B cell (primary cell): ENCODE measurements around the gene CCDC7. TPM values are rescaled to one million over a fixed set of nuclear protein-coding genes. Genes with fewer than 3 reads are reported as not detected.
"Not testable (repeated sequence)": the region's sequence is repeated elsewhere in the genome, so short reads cannot be mapped to it uniquely, and the experiment has no call there.

Experiments used
- ATAC-seq: fragments of 200-7000 bp; cut with Tn5 transposase; one replicate; pipeline ENCODE4 v1.10.0; 2021; ENCODE audit warnings: low read depth, mild to moderate bottlenecking, moderate number of reproducible peaks, moderate library complexity
- CTCF ChIA-PET: fragments of 350-600 bp; sonication (Branson Sonifier 250); formaldehyde crosslinking; loops from one replicate; lab custom pipeline; 2021; ENCODE audit warnings: antibody characterized with exemption, inconsistent platforms; lab: Charles Lee
- POLR2A ChIA-PET: fragments of 350-600 bp; sonication (Branson Sonifier 250); formaldehyde crosslinking; loops from one replicate; lab custom pipeline; 2021; ENCODE audit warnings: antibody characterized with exemption; lab: Charles Lee
- DNase-seq: peaks from one replicate; pipeline ENCODE4 v3.0.0; 2013
- H2AFZ ChIP-seq: 2 replicates; pipeline ENCODE4 v1.6.1; 2012; ENCODE audit warnings: mild to moderate bottlenecking, low read depth, low read length; ENCODE audit not compliant: insufficient read depth, poor library complexity, severe bottlenecking
- H3K27ac ChIP-seq, 2 donors: 1 replicate in 1 of 2; 2 replicates in 1 of 2; pipeline ENCODE4 v1.5.1; 2012 to 2013; ENCODE audit warnings: low read length in 2 of 2, mild to moderate bottlenecking in 2 of 2, moderate library complexity in 1 of 2
- H3K27me3 ChIP-seq, 4 experiments: fragments of 200-600 bp in 1 of 4; sonication (generic) in 1 of 4; replicated peaks in 1 of 4; 1 replicate in 2 of 4; 2 replicates in 2 of 4; pipeline versions ENCODE4 v1.6.1 to v1.7.0; 2013 to 2016; ENCODE audit warnings: low read length in 3 of 4, mild to moderate bottlenecking in 2 of 4, mixed read lengths in 1 of 4, moderate library complexity in 1 of 4; ENCODE audit not compliant: insufficient read depth in 4 of 4, control insufficient read depth in 3 of 4; ENCODE audit errors: control extremely low read depth in 1 of 4
- H3K36me3 ChIP-seq, 2 experiments: replicated peaks in 1 of 2; 1 replicate in 1 of 2; 2 replicates in 1 of 2; pipeline versions ENCODE4 v1.6.1 to v1.7.1; 2013; ENCODE audit warnings: low read length in 1 of 2; ENCODE audit not compliant: insufficient read depth in 2 of 2, control insufficient read depth in 1 of 2; ENCODE audit errors: control extremely low read depth in 1 of 2, extremely low read depth in 1 of 2
- H3K4me1 ChIP-seq, 2 donors: fragments of 200-600 bp in 1 of 2; sonication (generic) in 1 of 2; 1 replicate in 1 of 2; 2 replicates in 1 of 2; pipeline versions ENCODE4 v1.5.1 to v1.6.1; 2013 to 2017; ENCODE audit warnings: low read length in 2 of 2; ENCODE audit not compliant: control insufficient read depth in 2 of 2, insufficient read depth in 2 of 2
- H3K4me2 ChIP-seq: replicated peaks from 2 replicates; pipeline ENCODE3; 2012; ENCODE audit warnings: mild to moderate bottlenecking, low read depth, low read length; ENCODE audit not compliant: poor library complexity, severe bottlenecking
- H3K4me3 ChIP-seq, 5 experiments: fragments of 200-600 bp in 1 of 5; sonication (generic) in 1 of 5; 1 replicate in 3 of 5; 2 replicates in 2 of 5; pipeline versions ENCODE4 v1.5.1 to v1.7.0; 2011 to 2016; ENCODE audit warnings: low read length in 4 of 5, mild to moderate bottlenecking in 4 of 5, low read depth in 2 of 5, control low read depth in 1 of 5, moderate library complexity in 1 of 5; ENCODE audit not compliant: insufficient read depth in 1 of 5; ENCODE audit errors: control extremely low read depth in 1 of 5, extremely low read depth in 1 of 5
- H3K79me2 ChIP-seq: fragments of 200-600 bp; sonication (generic); one replicate; pipeline ENCODE4 v1.6.0; 2016; ENCODE audit warnings: low read length; ENCODE audit not compliant: control insufficient read depth, insufficient read depth
- H3K9ac ChIP-seq: fragments of 200-600 bp; sonication (generic); 2 replicates; pipeline ENCODE4 v1.6.1; 2017; ENCODE audit warnings: mild to moderate bottlenecking, low read length, moderate library complexity
- H3K9me3 ChIP-seq, 3 donors: one replicate each; pipeline versions ENCODE4 v1.6.1 to v1.7.1; 2013; ENCODE audit warnings: low read length in 2 of 3; ENCODE audit not compliant: control insufficient read depth in 2 of 3, insufficient read depth in 1 of 3; ENCODE audit errors: control extremely low read depth in 1 of 3
- H4K20me1 ChIP-seq: 2 replicates; pipeline ENCODE4 v1.6.0; 2012; ENCODE audit warnings: mild to moderate bottlenecking, low read length; ENCODE audit not compliant: insufficient read depth, control insufficient read depth, poor library complexity, severe bottlenecking
- H3K27ac Mint-ChIP-seq: one replicate; pipeline ENCODE4 v1.8.0; 2021; ENCODE audit warnings: mixed read lengths
- H3K27me3 Mint-ChIP-seq: one replicate; pipeline ENCODE4 v1.8.0; 2021; ENCODE audit warnings: mixed read lengths
- H3K4me1 Mint-ChIP-seq: one replicate; pipeline ENCODE4 v1.8.0; 2021; ENCODE audit warnings: mixed read lengths
- H3K4me3 Mint-ChIP-seq: one replicate; pipeline ENCODE4 v1.8.0; 2021; ENCODE audit warnings: mixed read lengths
- H3K9me3 Mint-ChIP-seq: one replicate; pipeline ENCODE4 v1.8.0; 2022; ENCODE audit warnings: mixed read lengths; ENCODE audit not compliant: insufficient read depth
- EZH2 ChIP-seq: IDR thresholded peaks from 2 replicates; pipeline ENCODE4 v1.6.1; 2012; ENCODE audit warnings: borderline replicate concordance, low read depth, mild to moderate bottlenecking, moderate library complexity, low read length; ENCODE audit not compliant: insufficient read depth, poor library complexity, severe bottlenecking
- WGBS: methylation state at CpG from one replicate; pipeline ENCODE4 v1.1.5; 2013; ENCODE audit warnings: missing lambda C conversion rate; ENCODE audit not compliant: insufficient coverage; 5-methylcytosine and 5-hydroxymethylcytosine counted together
- intact Hi-C: fragments of 100-400 bp; cut with micrococcal nuclease; formaldehyde crosslinking; loops from one replicate; pipeline ENCODE4 v1.10.0; 2022
- polyA plus RNA-seq: library from polyadenylated mRNA; depleted of rRNA; stranded (reverse); fragments of >200 nt; gene quantifications from 2 replicates; pipeline ENCODE4 v1.2.3, GENCODE V29; 2012
- total RNA-seq, 2 donors: library from RNA; stranded (reverse); fragments of 120-200 nt in 1 of 2; gene quantifications; 1 replicate in 1 of 2; 2 replicates in 1 of 2; pipeline versions ENCODE4 v1.2.3 to v1.2.4, GENCODE V29; 2013 to 2022
- TF ChIP-seq, protein P1 (sequence below): fragments of 200-600 bp; IDR thresholded peaks from one replicate; pipeline ENCODE4 v1.8.0; 2022; ENCODE audit warnings: antibody characterized with exemption, mild to moderate bottlenecking

The CCDC7 gene
- total and polyA plus RNA-seq, 2 donors (not counting 1 experiment from before 2014, with no cell fraction given): 2.6 to 26.6 TPM

- no peaks in the 10 kb centered on the region for H3K4me1 ChIP-seq
- H3K4me3 Mint-ChIP-seq: no peak overlapping the region
- no peaks in the 10 kb centered on the region for H3K4me1 Mint-ChIP-seq
- ATAC-seq (no peak), DNase-seq (no peak)
- peaks cover 3% of the 10 kb centered on the region for H3K9me3 Mint-ChIP-seq
- no peaks in the 10 kb centered on the region for H3K79me2 ChIP-seq
- no peak overlapping the region for H2AFZ ChIP-seq
- WGBS: no CpG with 5 or more reads among the region's 1 CpG
- H3K27ac ChIP-seq: no peak overlapping the region
- ChIA-PET CTCF (no interaction called here), POLR2A (no interaction called here)
- no peak overlapping the region for H3K4me3 ChIP-seq
- no peaks in the 10 kb centered on the region for H3K27me3 ChIP-seq
- H3K9me3 ChIP-seq: peaks cover 0 to 3% (median 2%) of the 10 kb centered on the region in 3 donors
- no peaks in the 10 kb centered on the region for H4K20me1 ChIP-seq
- TF ChIP-seq, protein P1, sequence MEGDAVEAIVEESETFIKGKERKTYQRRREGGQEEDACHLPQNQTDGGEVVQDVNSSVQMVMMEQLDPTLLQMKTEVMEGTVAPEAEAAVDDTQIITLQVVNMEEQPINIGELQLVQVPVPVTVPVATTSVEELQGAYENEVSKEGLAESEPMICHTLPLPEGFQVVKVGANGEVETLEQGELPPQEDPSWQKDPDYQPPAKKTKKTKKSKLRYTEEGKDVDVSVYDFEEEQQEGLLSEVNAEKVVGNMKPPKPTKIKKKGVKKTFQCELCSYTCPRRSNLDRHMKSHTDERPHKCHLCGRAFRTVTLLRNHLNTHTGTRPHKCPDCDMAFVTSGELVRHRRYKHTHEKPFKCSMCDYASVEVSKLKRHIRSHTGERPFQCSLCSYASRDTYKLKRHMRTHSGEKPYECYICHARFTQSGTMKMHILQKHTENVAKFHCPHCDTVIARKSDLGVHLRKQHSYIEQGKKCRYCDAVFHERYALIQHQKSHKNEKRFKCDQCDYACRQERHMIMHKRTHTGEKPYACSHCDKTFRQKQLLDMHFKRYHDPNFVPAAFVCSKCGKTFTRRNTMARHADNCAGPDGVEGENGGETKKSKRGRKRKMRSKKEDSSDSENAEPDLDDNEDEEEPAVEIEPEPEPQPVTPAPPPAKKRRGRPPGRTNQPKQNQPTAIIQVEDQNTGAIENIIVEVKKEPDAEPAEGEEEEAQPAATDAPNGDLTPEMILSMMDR: no peak
- TF ChIP-seq EZH2: no peak
- intact Hi-C loops: no loop called here
- H3K36me3 ChIP-seq: no peaks in the 10 kb centered on the region
- no peak overlapping the region for H3K27ac Mint-ChIP-seq
- H3K9ac ChIP-seq: no peak overlapping the region
- no peak overlapping the region for H3K4me2 ChIP-seq
- H3K27me3 Mint-ChIP-seq: no peaks in the 10 kb centered on the region
Measured at GRCh38 chr10:32692174-32692573, 246.2 kb downstream of the CCDC7 start.

GRCh38 chr10:32693441-32693979, 247.6 kb downstream of the CCDC7 start:
- WGBS: 100% methylated on average over 2 of the region's 4 CpGs
- no peaks in the 10 kb centered on the region for H3K27me3 ChIP-seq
- no peaks in the 10 kb centered on the region for H4K20me1 ChIP-seq
- TF ChIP-seq, protein P1: no peak
- TF ChIP-seq EZH2: no peak
- intact Hi-C loops: no loop called here
- H3K4me1 Mint-ChIP-seq: no peaks in the 10 kb centered on the region
- H3K4me3 Mint-ChIP-seq: no peak overlapping the region
- DNase-seq (no peak), ATAC-seq (no peak)
- no peaks in the 10 kb centered on the region for H3K4me1 ChIP-seq
- H3K4me2 ChIP-seq: no peak overlapping the region
- no peak overlapping the region for H3K9ac ChIP-seq
- POLR2A ChIA-PET: no interaction called here
- H3K9me3 Mint-ChIP-seq: peaks cover 6% of the 10 kb centered on the region
- peaks cover 0 to 11% (median 3%) of the 10 kb centered on the region in 3 donors for H3K9me3 ChIP-seq
- H3K27ac ChIP-seq: no peak overlapping the region
- no peaks in the 10 kb centered on the region for H3K27me3 Mint-ChIP-seq
- no peaks in the 10 kb centered on the region for H3K79me2 ChIP-seq
- H3K27ac Mint-ChIP-seq: no peak overlapping the region
- H2AFZ ChIP-seq: no peak overlapping the region
- no peak overlapping the region for H3K4me3 ChIP-seq
- CTCF ChIA-PET: no interaction called here
- no peaks in the 10 kb centered on the region for H3K36me3 ChIP-seq

GRCh38 chr10:32699683-32700082, 253.7 kb downstream of the CCDC7 start:
- H3K4me3 ChIP-seq, H4K20me1 ChIP-seq, H3K4me2 ChIP-seq, H3K79me2 ChIP-seq, H3K9ac ChIP-seq, H3K4me1 Mint-ChIP-seq, H3K9me3 Mint-ChIP-seq, CTCF ChIA-PET, ATAC-seq, H3K27me3 ChIP-seq, H3K27me3 Mint-ChIP-seq, H3K36me3 ChIP-seq, H3K4me3 Mint-ChIP-seq, H3K4me1 ChIP-seq, H3K27ac ChIP-seq, H3K27ac Mint-ChIP-seq, intact Hi-C loops, H2AFZ ChIP-seq, DNase-seq, POLR2A ChIA-PET: not testable (repeated sequence)
- H3K9me3 ChIP-seq: peaks cover 0 to 20% (median 3%) of the 10 kb centered on the region in 3 donors
- no CpG with 5 or more reads among the region's 2 CpGs for WGBS
